SK-N-MC (cell line): ENCODE data around the gene SCN4A.
"Not testable (repeated sequence)": the region's sequence is repeated elsewhere in the genome, so short reads cannot be mapped to it uniquely, and the experiment has no call there.

ENCODE experiments used
- DNase-seq: peaks from one replicate; pipeline ENCODE4 v3.0.0-alpha.2; 2011; ENCODE audit warnings: low read depth, low spot score
- H3K27ac ChIP-seq: fragments of 200-600 bp; sonication (generic); 2 replicates; pipeline ENCODE4 v1.5.1; 2016; ENCODE audit warnings: mixed run types
- H3K36me3 ChIP-seq: fragments of 200-600 bp; sonication (generic); 2 replicates; pipeline ENCODE4 v1.6.1; 2017; ENCODE audit warnings: antibody characterized with exemption, low read length, mixed read lengths; ENCODE audit not compliant: insufficient read depth
- H3K4me3 ChIP-seq: fragments of 200-600 bp; sonication (generic); 2 replicates; pipeline ENCODE4 v1.5.1; 2016
- H3K9ac ChIP-seq: fragments of 200-600 bp; sonication (generic); 2 replicates; pipeline ENCODE4 v1.8.0; 2017; ENCODE audit warnings: mixed run types, mixed read lengths; ENCODE audit not compliant: insufficient read length
- H3K9me3 ChIP-seq: fragments of 200-600 bp; sonication (generic); 2 replicates; pipeline ENCODE4 v1.6.1; 2017; ENCODE audit warnings: low read depth, mild to moderate bottlenecking, antibody characterized with exemption, low read length, moderate library complexity, mixed read lengths
- EZH2 ChIP-seq: fragments of 200-600 bp; sonication (generic); IDR thresholded peaks from one replicate; pipeline ENCODE4 v1.6.1; 2017; ENCODE audit warnings: antibody characterized with exemption
- FOXP2 ChIP-seq: optimal IDR thresholded peaks from 2 replicates; pipeline ENCODE3; 2011; ENCODE audit warnings: mild to moderate bottlenecking, moderate library complexity; ENCODE audit not compliant: insufficient read depth; ENCODE audit errors: extremely low read length, control extremely low read depth
- POLR2AphosphoS5 ChIP-seq: IDR thresholded peaks from 2 replicates; pipeline ENCODE4 v1.6.1; 2012; ENCODE audit warnings: mild to moderate bottlenecking, low read depth, low read length, borderline replicate concordance

SCN4A gene

GRCh38 chr17:64008346-64008745 is 35.6 kb upstream of the SCN4A start:
- Histone ChIP-seq H3K27ac (no peak overlapping the region), H3K36me3 (no peaks in the 10 kb centered on the region), H3K9me3 (no peaks in the 10 kb centered on the region), H3K9ac (no peak overlapping the region), H3K4me3 (no peak overlapping the region)
- no peak for DNase-seq
- TF ChIP-seq EZH2 = no peak
- no peak for TF ChIP-seq FOXP2
- TF ChIP-seq POLR2AphosphoS5 = no peak

DNA sequence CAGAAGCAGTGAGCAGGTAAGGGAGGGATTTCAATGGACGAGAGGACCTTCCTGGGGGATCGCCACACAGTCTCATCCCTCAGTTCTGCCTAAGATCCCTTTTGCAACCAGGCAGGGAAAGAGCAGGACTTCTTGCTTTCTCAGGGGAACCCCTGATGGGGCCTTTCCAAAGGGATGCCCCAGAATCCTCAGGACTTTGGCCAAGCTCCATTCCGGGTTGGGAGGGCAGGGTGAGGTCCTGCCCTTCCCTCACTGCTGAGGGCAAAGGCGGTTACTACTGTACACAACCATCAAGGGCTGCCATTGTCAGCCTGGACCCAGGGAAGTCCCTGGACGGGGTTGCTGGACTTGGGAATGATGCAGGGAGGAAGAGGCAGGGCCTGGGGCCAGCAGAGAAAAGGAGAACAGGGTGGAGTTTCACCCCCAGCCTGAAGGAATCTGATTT is 35.1 kb upstream of the SCN4A start:
- no peak for DNase-seq
- Histone ChIP-seq H3K4me3 (no peak overlapping the region), H3K27ac (no peak overlapping the region), H3K36me3 (no peaks in the 10 kb centered on the region), H3K9ac (no peak overlapping the region), H3K9me3 (no peaks in the 10 kb centered on the region)
- TF ChIP-seq FOXP2 (no peak), POLR2AphosphoS5 (no peak), EZH2 (no peak)

GRCh38 chr17:64007089-64007837 is 34.5 kb upstream of the SCN4A start:
- DNase-seq, H3K9ac ChIP-seq, H3K9me3 ChIP-seq, H3K27ac ChIP-seq, H3K36me3 ChIP-seq, H3K4me3 ChIP-seq: not testable (repeated sequence)

- H3K36me3 ChIP-seq = no peaks in the 10 kb centered on the region
- no peaks in the 10 kb centered on the region for H3K9me3 ChIP-seq
- no peak overlapping the region for H3K9ac ChIP-seq
- no peak for DNase-seq
- no peak overlapping the region for H3K27ac ChIP-seq
- TF ChIP-seq EZH2 (no peak), POLR2AphosphoS5 (no peak), FOXP2 (no peak)
- H3K4me3 ChIP-seq = no peak overlapping the region
Measured at GRCh38 chr17:64006361-64007088, 33.8 kb upstream of the SCN4A start.

DNA sequence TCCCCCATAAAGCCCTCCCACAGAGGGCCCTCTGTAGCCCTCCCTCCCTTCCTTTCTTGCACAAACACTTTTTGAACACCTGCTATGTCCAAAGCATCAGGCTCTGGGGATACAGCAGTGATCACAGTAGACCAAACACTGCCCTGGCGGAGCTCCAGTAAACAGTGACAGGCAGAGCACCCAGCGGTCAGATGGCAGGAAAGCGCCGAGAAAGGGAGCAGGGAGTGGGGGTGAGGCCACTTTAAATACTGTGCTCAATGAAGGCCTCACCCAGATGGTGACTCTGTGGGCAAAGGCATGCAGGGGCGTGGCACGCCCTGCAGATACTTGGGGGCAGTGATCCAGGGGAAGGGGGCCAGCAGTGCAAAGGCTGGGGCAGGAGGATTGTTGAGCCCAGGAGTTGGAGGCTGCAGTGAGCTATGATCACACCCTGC is 33.0 kb upstream of the SCN4A start:
- Histone ChIP-seq H3K9me3 (no peaks in the 10 kb centered on the region), H3K36me3 (no peaks in the 10 kb centered on the region), H3K27ac (no peak overlapping the region), H3K9ac (no peak overlapping the region), H3K4me3 (no peak overlapping the region)
- no peak for DNase-seq
- TF ChIP-seq EZH2 (no peak), POLR2AphosphoS5 (no peak), FOXP2 (no peak)

GRCh38 chr17:64004903-64005733 is 32.4 kb upstream of the SCN4A start:
- Histone ChIP-seq H3K9ac (no peak overlapping the region), H3K36me3 (no peaks in the 10 kb centered on the region), H3K9me3 (no peaks in the 10 kb centered on the region), H3K4me3 (no peak overlapping the region), H3K27ac (no peak overlapping the region)
- no peak for DNase-seq
- TF ChIP-seq POLR2AphosphoS5 (no peak), FOXP2 (no peak), EZH2 (no peak)

GRCh38 chr17:64004218-64004770 is 31.6 kb upstream of the SCN4A start:
- Histone ChIP-seq H3K27ac (no peak overlapping the region), H3K4me3 (no peak overlapping the region), H3K9ac (no peak overlapping the region), H3K9me3 (no peaks in the 10 kb centered on the region), H3K36me3 (no peaks in the 10 kb centered on the region)
- TF ChIP-seq POLR2AphosphoS5 (no peak), EZH2 (no peak), FOXP2 (no peak)
- no peak for DNase-seq

DNA sequence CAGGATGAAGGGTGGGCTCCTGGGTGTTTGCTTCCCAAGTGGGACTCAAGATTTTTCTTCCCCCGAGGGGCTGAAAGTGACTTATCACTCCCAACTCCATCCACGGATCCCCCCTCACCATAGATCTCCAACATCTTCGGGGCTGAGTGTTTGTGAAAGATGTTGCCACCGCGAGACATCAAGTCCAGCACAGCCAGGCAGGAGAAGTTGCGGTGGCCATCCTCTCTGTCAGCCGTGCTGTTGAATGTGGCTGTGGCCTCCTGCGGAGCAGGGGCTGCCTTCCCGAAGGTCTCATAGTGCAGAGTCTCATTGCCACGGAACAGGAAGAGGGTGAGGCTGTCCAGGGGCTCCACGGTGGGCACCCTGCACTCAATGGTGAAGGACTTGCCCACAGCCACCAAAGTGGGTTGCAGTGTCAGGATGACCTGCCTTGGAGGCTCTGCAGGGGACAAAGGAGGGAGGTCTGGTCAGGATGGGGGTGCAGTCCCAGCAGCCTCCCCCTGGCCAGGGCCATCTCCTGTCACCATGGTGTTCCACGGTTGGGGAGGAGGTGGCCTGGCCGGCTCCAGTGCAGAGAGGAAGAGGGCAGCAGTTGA is 30.9 kb upstream of the SCN4A start:
- Histone ChIP-seq H3K27ac (no peak overlapping the region), H3K9ac (no peak overlapping the region), H3K36me3 (no peaks in the 10 kb centered on the region), H3K4me3 (no peak overlapping the region), H3K9me3 (no peaks in the 10 kb centered on the region)
- TF ChIP-seq FOXP2 = no peak
- no peak for TF ChIP-seq EZH2
- TF ChIP-seq POLR2AphosphoS5 = no peak
- DNase-seq = no peak
